A673 (cell line): ENCODE measurements around the gene JAG1. TPM values are rescaled to one million over a fixed set of nuclear protein-coding genes. Genes with fewer than 3 reads are reported as not detected.

ENCODE experiments used
- BruUV-seq: library from RNA; stranded (reverse); fragments of 400-500 nt; replicated peaks from 2 replicates; lab custom pipeline; 2021; lab: Mats Ljungman, UMichigan
- CTCF ChIA-PET: fragments of 300-600 bp; sonication (Branson Sonifier 250); formaldehyde crosslinking; loops from one replicate; lab custom pipeline; 2022; ENCODE audit warnings: antibody characterized with exemption; lab: Charles Lee
- POLR2A ChIA-PET: fragments of 300-600 bp; sonication (Branson Sonifier 250); formaldehyde crosslinking; loops from one replicate; lab custom pipeline; 2022; ENCODE audit warnings: antibody characterized with exemption; ENCODE audit not compliant: low non-redundant PET; lab: Charles Lee
- DNase-seq: peaks from one replicate; pipeline ENCODE4 v3.0.0-alpha.2; 2015; ENCODE audit warnings: low spot score
- H3K27ac ChIP-seq: fragments of 200-600 bp; sonication (generic); 2 replicates; pipeline ENCODE4 v1.5.1; 2016; ENCODE audit warnings: mixed run types, low read depth, mild to moderate bottlenecking, mixed read lengths, antibody characterized with exemption, low read length; ENCODE audit not compliant: poor library complexity, severe bottlenecking
- H3K27me3 ChIP-seq: fragments of 200-600 bp; sonication (generic); replicated peaks from 2 replicates; pipeline ENCODE4 v1.6.1; 2017; ENCODE audit warnings: mixed run types, low read depth, mild to moderate bottlenecking, mixed read lengths, antibody characterized with exemption, low read length; ENCODE audit not compliant: insufficient read depth, poor library complexity
- H3K36me3 ChIP-seq: fragments of 200-600 bp; sonication (generic); 2 replicates; pipeline ENCODE4 v1.6.1; 2016; ENCODE audit warnings: mixed run types, mild to moderate bottlenecking, mixed read lengths, antibody characterized with exemption, low read length; ENCODE audit not compliant: insufficient read depth, poor library complexity, severe bottlenecking
- H3K4me1 ChIP-seq: fragments of 200-600 bp; sonication (generic); 2 replicates; pipeline ENCODE4 v1.6.1; 2017; ENCODE audit warnings: mixed run types, mild to moderate bottlenecking, mixed read lengths, antibody characterized with exemption, low read length; ENCODE audit not compliant: insufficient read depth, poor library complexity, severe bottlenecking
- H3K4me3 ChIP-seq: fragments of 200-600 bp; sonication (generic); 2 replicates; pipeline ENCODE4 v1.5.1; 2016; ENCODE audit warnings: low read depth, mixed run types, mild to moderate bottlenecking, mixed read lengths, low read length; ENCODE audit not compliant: poor library complexity, severe bottlenecking
- H3K9me3 ChIP-seq: fragments of 200-600 bp; sonication (generic); 2 replicates; pipeline ENCODE4 v1.6.1; 2016; ENCODE audit warnings: mixed run types, low read depth, mild to moderate bottlenecking, mixed read lengths, antibody characterized with exemption, low read length; ENCODE audit not compliant: poor library complexity, severe bottlenecking
- EZH2 ChIP-seq: fragments of 200-600 bp; sonication (generic); IDR thresholded peaks from 2 replicates; pipeline ENCODE4 v1.6.1; 2017; ENCODE audit warnings: borderline replicate concordance, low read depth, mild to moderate bottlenecking, mixed read lengths, antibody characterized with exemption, low read length; ENCODE audit not compliant: poor library complexity, severe bottlenecking
- intact Hi-C: fragments of 100-400 bp; cut with micrococcal nuclease; formaldehyde crosslinking; loops from one replicate; pipeline ENCODE4 v1.10.0; 2022; ENCODE audit not compliant: unreplicated experiment
- total RNA-seq: library from RNA; stranded (reverse); gene quantifications from 2 replicates; pipeline ENCODE4 v1.2.3, GENCODE V29; 2021
- TF ChIP-seq, protein P1 (sequence below): fragments of 300-800, 200-600 bp; sonication (generic); conservative IDR thresholded peaks from 2 replicates; pipeline ENCODE4 v1.5.1; 2017; ENCODE audit warnings: low read depth, mild to moderate bottlenecking, antibody characterized with exemption, low read length, moderate library complexity, mixed read lengths

The JAG1 gene
- total RNA-seq, 1 experiment from 2014 or later, result 57.5 TPM

DNA sequence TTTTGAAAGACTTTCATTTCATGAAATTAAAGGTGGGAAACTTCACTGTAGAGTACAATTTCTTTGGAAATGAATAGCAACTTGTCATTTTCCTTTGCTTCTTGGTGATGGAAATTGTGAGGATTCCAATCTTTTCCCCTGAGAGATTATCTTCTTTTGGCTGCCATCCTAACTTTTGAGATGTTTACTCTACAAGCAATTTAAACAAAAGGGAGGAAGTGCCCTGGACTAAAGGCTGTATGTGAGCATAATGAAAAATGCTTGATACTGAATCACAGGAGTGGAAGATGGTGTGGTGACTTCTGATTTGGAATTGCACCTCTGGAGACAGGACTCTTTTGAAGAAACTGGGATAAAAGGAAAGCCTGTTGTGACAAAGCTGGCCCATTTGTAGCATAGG is 43.1 kb upstream of the JAG1 start:
- Histone ChIP-seq H3K9me3 (no peaks in the 10 kb centered on the region), H3K27ac (no peak overlapping the region), H3K4me3 (no peak overlapping the region), H3K4me1 (peaks cover 53% of the 10 kb centered on the region), H3K27me3 (peaks cover 3% of the 10 kb centered on the region), H3K36me3 (no peaks in the 10 kb centered on the region)
- BruUV-seq, result no TSS peak
- intact Hi-C loops, result no loop called here
- TF ChIP-seq EZH2, result no peak
- TF ChIP-seq, protein P1, sequence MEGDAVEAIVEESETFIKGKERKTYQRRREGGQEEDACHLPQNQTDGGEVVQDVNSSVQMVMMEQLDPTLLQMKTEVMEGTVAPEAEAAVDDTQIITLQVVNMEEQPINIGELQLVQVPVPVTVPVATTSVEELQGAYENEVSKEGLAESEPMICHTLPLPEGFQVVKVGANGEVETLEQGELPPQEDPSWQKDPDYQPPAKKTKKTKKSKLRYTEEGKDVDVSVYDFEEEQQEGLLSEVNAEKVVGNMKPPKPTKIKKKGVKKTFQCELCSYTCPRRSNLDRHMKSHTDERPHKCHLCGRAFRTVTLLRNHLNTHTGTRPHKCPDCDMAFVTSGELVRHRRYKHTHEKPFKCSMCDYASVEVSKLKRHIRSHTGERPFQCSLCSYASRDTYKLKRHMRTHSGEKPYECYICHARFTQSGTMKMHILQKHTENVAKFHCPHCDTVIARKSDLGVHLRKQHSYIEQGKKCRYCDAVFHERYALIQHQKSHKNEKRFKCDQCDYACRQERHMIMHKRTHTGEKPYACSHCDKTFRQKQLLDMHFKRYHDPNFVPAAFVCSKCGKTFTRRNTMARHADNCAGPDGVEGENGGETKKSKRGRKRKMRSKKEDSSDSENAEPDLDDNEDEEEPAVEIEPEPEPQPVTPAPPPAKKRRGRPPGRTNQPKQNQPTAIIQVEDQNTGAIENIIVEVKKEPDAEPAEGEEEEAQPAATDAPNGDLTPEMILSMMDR, result no peak
- ChIA-PET POLR2A (no interaction called here), CTCF (no interaction called here)
- peak; percentile 90 for DNase-seq

DNA sequence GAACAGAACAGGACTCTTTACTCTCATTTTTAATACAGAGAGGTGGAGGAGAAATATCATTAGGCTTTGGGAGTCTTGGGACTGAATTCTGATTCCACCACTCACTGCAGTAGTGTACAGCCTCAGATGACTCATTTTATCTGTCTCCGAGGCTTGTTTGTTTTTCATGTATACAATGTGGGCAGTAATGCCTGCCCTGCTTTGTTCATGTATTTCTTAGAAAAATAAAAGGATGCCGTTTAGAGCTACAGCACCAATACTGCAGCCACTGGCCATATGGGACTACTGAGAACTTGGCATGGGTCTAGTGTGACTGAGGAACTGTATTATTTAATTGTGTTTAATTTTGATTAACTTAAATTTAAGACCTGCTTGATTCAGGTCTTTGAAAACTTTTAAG is 41.2 kb upstream of the JAG1 start:
- H3K4me3 ChIP-seq, result no peak overlapping the region
- intact Hi-C loops, result no loop called here
- no TSS peak for BruUV-seq
- H3K27ac ChIP-seq, result no peak overlapping the region
- ChIA-PET POLR2A (no interaction called here), CTCF (no interaction called here)
- H3K9me3 ChIP-seq, result no peaks in the 10 kb centered on the region
- no peaks in the 10 kb centered on the region for H3K27me3 ChIP-seq
- peaks cover 41% of the 10 kb centered on the region for H3K4me1 ChIP-seq
- no peak for DNase-seq
- no peaks in the 10 kb centered on the region for H3K36me3 ChIP-seq
- TF ChIP-seq, protein P1, result no peak
- no peak for TF ChIP-seq EZH2

DNA sequence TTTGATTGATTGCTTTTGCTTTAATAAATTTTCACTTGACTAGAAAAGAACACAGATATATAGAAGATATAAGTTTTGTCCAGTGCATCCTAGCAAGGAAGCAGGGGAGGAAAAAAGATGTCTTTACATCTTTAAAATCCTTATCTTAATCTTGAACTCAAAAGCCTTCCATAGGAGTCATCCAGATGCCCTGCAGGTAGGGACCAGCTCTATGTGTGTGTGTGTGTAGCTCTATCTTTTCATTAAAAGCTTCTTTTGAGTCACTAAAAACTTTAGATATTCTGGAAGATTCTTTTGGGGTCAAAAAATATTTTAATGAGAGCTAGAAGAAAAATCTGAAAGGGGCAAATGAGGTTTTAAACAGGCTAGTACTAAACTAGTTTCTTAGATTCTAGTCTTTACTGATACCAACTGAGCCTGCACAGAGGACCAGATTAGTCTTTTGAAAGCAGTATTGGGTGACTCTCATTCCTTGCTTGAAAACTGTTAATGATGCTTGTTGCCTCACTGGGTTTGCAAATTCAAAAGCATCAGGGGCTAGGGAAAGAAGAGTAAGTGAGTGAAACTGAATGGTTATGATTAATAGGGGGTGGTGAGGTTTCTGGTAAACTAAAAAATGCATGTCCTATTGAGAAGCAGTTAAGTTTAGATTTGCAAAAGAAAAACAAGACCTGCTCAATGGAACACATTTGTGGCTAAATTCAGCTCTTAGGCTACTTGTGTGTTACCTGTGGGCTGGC is 40.6 kb upstream of the JAG1 start:
- ChIA-PET POLR2A (no interaction called here), CTCF (no interaction called here)
- H3K4me1 ChIP-seq, result peaks cover 35% of the 10 kb centered on the region
- no peak overlapping the region for H3K4me3 ChIP-seq
- TF ChIP-seq EZH2, result no peak
- TF ChIP-seq, protein P1, result no peak
- H3K27me3 ChIP-seq, result no peaks in the 10 kb centered on the region
- no peak overlapping the region for H3K27ac ChIP-seq
- H3K36me3 ChIP-seq, result no peaks in the 10 kb centered on the region
- no peak for DNase-seq
- intact Hi-C loops, result no loop called here
- H3K9me3 ChIP-seq, result no peaks in the 10 kb centered on the region
- no TSS peak for BruUV-seq
